Keratinocyte (primary cell): ENCODE data around the gene PRKAR2A. TPM values are rescaled to one million over a fixed set of nuclear protein-coding genes. Genes with fewer than 3 reads are reported as not detected.

ENCODE experiments used
- DNase-seq: peaks from one replicate; pipeline ENCODE4 v3.0.0-alpha.2; 2011; ENCODE audit warnings: low read depth, missing footprints, low spot score
- FAIRE-seq: peaks from 2 replicates; lab custom pipeline; 2011; peaks lifted over from hg19 to GRCh38; lab: Jason Lieb, UNC
- H2AFZ ChIP-seq: 2 replicates; pipeline ENCODE4 v1.6.0; 2012; ENCODE audit warnings: low read length, control low read depth, inconsistent platforms; ENCODE audit not compliant: control insufficient read depth
- H3K27ac ChIP-seq: 2 replicates; pipeline ENCODE4 v1.5.1; 2011; ENCODE audit warnings: low read length; ENCODE audit not compliant: control insufficient read depth, insufficient read depth
- H3K27me3 ChIP-seq: 3 replicates; pipeline ENCODE4 v1.6.0; 2011; ENCODE audit warnings: low read length; ENCODE audit not compliant: control insufficient read depth, insufficient read depth; ENCODE audit errors: extremely low read depth
- H3K36me3 ChIP-seq, 2 experiments: 2 replicates in 1 of 2; 3 replicates in 1 of 2; pipeline ENCODE4 v1.5.1; 2011; ENCODE audit warnings: low read length in 2 of 2, mild to moderate bottlenecking in 1 of 2; ENCODE audit not compliant: control insufficient read depth in 2 of 2, insufficient read depth in 2 of 2; ENCODE audit errors: extremely low read depth in 1 of 2
- H3K4me1 ChIP-seq: 3 replicates; pipeline ENCODE4 v1.5.1; 2011; ENCODE audit warnings: low read length; ENCODE audit not compliant: control insufficient read depth, insufficient read depth; ENCODE audit errors: extremely low read depth
- H3K4me2 ChIP-seq: 3 replicates; pipeline ENCODE4 v1.6.0; 2011; ENCODE audit warnings: low read depth, low read length; ENCODE audit not compliant: control insufficient read depth, insufficient read depth; ENCODE audit errors: extremely low read depth
- H3K4me3 ChIP-seq, 3 experiments: fragments of 200-600 bp in 1 of 3; sonication (generic) in 1 of 3; 2 replicates in 2 of 3; 3 replicates in 1 of 3; pipeline ENCODE4 v1.5.1; 2011 to 2016; ENCODE audit warnings: low read length in 3 of 3, mild to moderate bottlenecking in 3 of 3, control low read depth in 2 of 3, inconsistent platforms in 1 of 3, low read depth in 1 of 3, mixed read lengths in 1 of 3, mixed run types in 1 of 3, moderate library complexity in 1 of 3; ENCODE audit not compliant: control insufficient read depth in 2 of 3, insufficient read depth in 2 of 3; ENCODE audit errors: extremely low read depth in 1 of 3
- H3K79me2 ChIP-seq: 2 replicates; pipeline ENCODE4 v1.6.0; 2012; ENCODE audit warnings: low read length; ENCODE audit not compliant: control insufficient read depth, insufficient read depth
- H3K9ac ChIP-seq: 3 replicates; pipeline ENCODE4 v1.6.0; 2011; ENCODE audit warnings: low read length; ENCODE audit not compliant: control insufficient read depth, insufficient read depth; ENCODE audit errors: extremely low read depth
- H3K9me1 ChIP-seq: 3 replicates; pipeline ENCODE4 v1.6.0; 2011; ENCODE audit warnings: low read length; ENCODE audit not compliant: control insufficient read depth, insufficient read depth; ENCODE audit errors: extremely low read depth
- H3K9me3 ChIP-seq: 2 replicates; pipeline ENCODE4 v1.5.1; 2012; ENCODE audit warnings: low read depth, low read length; ENCODE audit not compliant: control insufficient read depth
- H4K20me1 ChIP-seq: 3 replicates; pipeline ENCODE4 v1.6.0; 2011; ENCODE audit warnings: low read length; ENCODE audit not compliant: control insufficient read depth, insufficient read depth; ENCODE audit errors: extremely low read depth
- CTCF ChIP-seq, 3 experiments: IDR thresholded peaks in 1 of 3; conservative IDR thresholded peaks in 1 of 3; optimal IDR thresholded peaks in 1 of 3; 2 replicates in 2 of 3; 3 replicates in 1 of 3; pipeline versions ENCODE3 to v1.5.1; 2011; ENCODE audit warnings: low read length in 3 of 3, mild to moderate bottlenecking in 3 of 3, moderate library complexity in 2 of 3, control low read depth in 1 of 3, inconsistent platforms in 1 of 3; ENCODE audit not compliant: insufficient read depth in 2 of 3; ENCODE audit errors: extremely low read depth in 1 of 3
- EZH2 ChIP-seq: IDR thresholded peaks from one replicate; pipeline ENCODE4 v1.6.1; 2012; ENCODE audit warnings: inconsistent platforms, mild to moderate bottlenecking, low read length, moderate library complexity
- dilution Hi-C: fragments of 300-500 bp; cut with MboI; formaldehyde crosslinking; loops from one replicate; pipeline ENCODE4 v1.7.0; 2020; ENCODE audit warnings: low sequenced_read_pairs; ENCODE audit not compliant: extremely low pct_ligation_motif_present
- polyA plus RNA-seq, 5 experiments: library from polyadenylated mRNA; depleted of rRNA in 3 of 5; stranded (reverse) in 3 of 5; stranded (forward) in 1 of 5; unstranded in 1 of 5; fragments of >200 nt; gene quantifications; 1 replicate in 1 of 5; 2 replicates in 3 of 5; 3 replicates in 1 of 5; pipeline versions ENCODE4 v1.2.1 to v1.2.3, GENCODE V29; 2011 to 2012; ENCODE audit warnings: missing spikeins in 2 of 5, low read depth in 1 of 5, low replicate concordance in 1 of 5

PRKAR2A gene
- polyA plus RNA-seq, 1 donor (not counting 4 experiments of a cell fraction or from before 2014, with no cell fraction given) = 23.2 TPM

GRCh38 chr3:48819234-48820221 lies 28.1 kb downstream of the PRKAR2A start:
- H3K9me3 ChIP-seq = no peaks in the 10 kb centered on the region
- H3K4me1 ChIP-seq = peaks cover 11% of the 10 kb centered on the region
- no peaks in the 10 kb centered on the region for H3K36me3 ChIP-seq
- no peak for DNase-seq
- no peak overlapping the region for H3K27ac ChIP-seq
- H3K4me2 ChIP-seq = no peak overlapping the region
- dilution Hi-C loops = no loop called here
- peaks cover 22% of the 10 kb centered on the region for H3K79me2 ChIP-seq
- no peak overlapping the region for H3K4me3 ChIP-seq
- peaks cover 5% of the 10 kb centered on the region for H3K9me1 ChIP-seq
- H2AFZ ChIP-seq = no peak overlapping the region
- no peak for FAIRE-seq
- no peaks in the 10 kb centered on the region for H4K20me1 ChIP-seq
- TF ChIP-seq CTCF (optimal IDR thresholded peaks at IDR 0.05 in 1 of 3, IDR thresholded peaks at IDR 0.05 in 1 of 3, conservative IDR thresholded peaks at IDR 0.05 in 1 of 3; ENCODE audit: extremely low read depth in 1 of 3, insufficient read depth in 2 of 3, low read length in 3 of 3) = no peak
- TF ChIP-seq EZH2 = no peak
- no peak overlapping the region for H3K9ac ChIP-seq
- no peaks in the 10 kb centered on the region for H3K27me3 ChIP-seq

- H3K4me2 ChIP-seq = no peak overlapping the region
- FAIRE-seq = no peak
- H3K27me3 ChIP-seq = no peaks in the 10 kb centered on the region
- H4K20me1 ChIP-seq = no peaks in the 10 kb centered on the region
- DNase-seq = no peak
- no peaks in the 10 kb centered on the region for H3K9me3 ChIP-seq
- no peaks in the 10 kb centered on the region for H3K36me3 ChIP-seq
- H3K79me2 ChIP-seq = peaks cover 17% of the 10 kb centered on the region
- no peak for TF ChIP-seq EZH2
- no peak for TF ChIP-seq CTCF (optimal IDR thresholded peaks at IDR 0.05 in 1 of 3, IDR thresholded peaks at IDR 0.05 in 1 of 3, conservative IDR thresholded peaks at IDR 0.05 in 1 of 3; ENCODE audit: extremely low read depth in 1 of 3, insufficient read depth in 2 of 3, low read length in 3 of 3)
- no peak overlapping the region for H3K9ac ChIP-seq
- H3K4me3 ChIP-seq = no peak overlapping the region
- H2AFZ ChIP-seq = no peak overlapping the region
- dilution Hi-C loops = no loop called here
- H3K27ac ChIP-seq = no peak overlapping the region
- H3K4me1 ChIP-seq = no peaks in the 10 kb centered on the region
- H3K9me1 ChIP-seq = no peaks in the 10 kb centered on the region
Measured at GRCh38 chr3:48811524-48811923, 36.1 kb downstream of the PRKAR2A start.
